B cell (primary cell): ENCODE measurements around the gene FNDC5. TPM values are rescaled to one million over a fixed set of nuclear protein-coding genes. Genes with fewer than 3 reads are reported as not detected.
A peak's percentile ranks its signal among the peaks of the same experiment; 100 is the strongest.

Experiments
- ATAC-seq: fragments of 200-7000 bp; cut with Tn5 transposase; one replicate; pipeline ENCODE4 v1.10.0; 2021; ENCODE audit warnings: low read depth, mild to moderate bottlenecking, moderate number of reproducible peaks, moderate library complexity
- CTCF ChIA-PET: fragments of 350-600 bp; sonication (Branson Sonifier 250); formaldehyde crosslinking; loops from one replicate; lab custom pipeline; 2021; ENCODE audit warnings: antibody characterized with exemption, inconsistent platforms; lab: Charles Lee
- POLR2A ChIA-PET: fragments of 350-600 bp; sonication (Branson Sonifier 250); formaldehyde crosslinking; loops from one replicate; lab custom pipeline; 2021; ENCODE audit warnings: antibody characterized with exemption; lab: Charles Lee
- DNase-seq: peaks from one replicate; pipeline ENCODE4 v3.0.0; 2013
- H2AFZ ChIP-seq: 2 replicates; pipeline ENCODE4 v1.6.1; 2012; ENCODE audit warnings: mild to moderate bottlenecking, low read depth, low read length; ENCODE audit not compliant: insufficient read depth, poor library complexity, severe bottlenecking
- H3K27ac ChIP-seq, 2 donors: 1 replicate in 1 of 2; 2 replicates in 1 of 2; pipeline ENCODE4 v1.5.1; 2012 to 2013; ENCODE audit warnings: low read length in 2 of 2, mild to moderate bottlenecking in 2 of 2, moderate library complexity in 1 of 2
- H3K27me3 ChIP-seq, 4 experiments: fragments of 200-600 bp in 1 of 4; sonication (generic) in 1 of 4; replicated peaks in 1 of 4; 1 replicate in 2 of 4; 2 replicates in 2 of 4; pipeline versions ENCODE4 v1.6.1 to v1.7.0; 2013 to 2016; ENCODE audit warnings: low read length in 3 of 4, mild to moderate bottlenecking in 2 of 4, mixed read lengths in 1 of 4, moderate library complexity in 1 of 4; ENCODE audit not compliant: insufficient read depth in 4 of 4, control insufficient read depth in 3 of 4; ENCODE audit errors: control extremely low read depth in 1 of 4
- H3K36me3 ChIP-seq, 2 experiments: replicated peaks in 1 of 2; 1 replicate in 1 of 2; 2 replicates in 1 of 2; pipeline versions ENCODE4 v1.6.1 to v1.7.1; 2013; ENCODE audit warnings: low read length in 1 of 2; ENCODE audit not compliant: insufficient read depth in 2 of 2, control insufficient read depth in 1 of 2; ENCODE audit errors: control extremely low read depth in 1 of 2, extremely low read depth in 1 of 2
- H3K4me1 ChIP-seq, 2 donors: fragments of 200-600 bp in 1 of 2; sonication (generic) in 1 of 2; 1 replicate in 1 of 2; 2 replicates in 1 of 2; pipeline versions ENCODE4 v1.5.1 to v1.6.1; 2013 to 2017; ENCODE audit warnings: low read length in 2 of 2; ENCODE audit not compliant: control insufficient read depth in 2 of 2, insufficient read depth in 2 of 2
- H3K4me2 ChIP-seq: replicated peaks from 2 replicates; pipeline ENCODE3; 2012; ENCODE audit warnings: mild to moderate bottlenecking, low read depth, low read length; ENCODE audit not compliant: poor library complexity, severe bottlenecking
- H3K4me3 ChIP-seq, 5 experiments: fragments of 200-600 bp in 1 of 5; sonication (generic) in 1 of 5; 1 replicate in 3 of 5; 2 replicates in 2 of 5; pipeline versions ENCODE4 v1.5.1 to v1.7.0; 2011 to 2016; ENCODE audit warnings: low read length in 4 of 5, mild to moderate bottlenecking in 4 of 5, low read depth in 2 of 5, control low read depth in 1 of 5, moderate library complexity in 1 of 5; ENCODE audit not compliant: insufficient read depth in 1 of 5; ENCODE audit errors: control extremely low read depth in 1 of 5, extremely low read depth in 1 of 5
- H3K79me2 ChIP-seq: fragments of 200-600 bp; sonication (generic); one replicate; pipeline ENCODE4 v1.6.0; 2016; ENCODE audit warnings: low read length; ENCODE audit not compliant: control insufficient read depth, insufficient read depth
- H3K9ac ChIP-seq: fragments of 200-600 bp; sonication (generic); 2 replicates; pipeline ENCODE4 v1.6.1; 2017; ENCODE audit warnings: mild to moderate bottlenecking, low read length, moderate library complexity
- H3K9me3 ChIP-seq, 3 donors: one replicate each; pipeline versions ENCODE4 v1.6.1 to v1.7.1; 2013; ENCODE audit warnings: low read length in 2 of 3; ENCODE audit not compliant: control insufficient read depth in 2 of 3, insufficient read depth in 1 of 3; ENCODE audit errors: control extremely low read depth in 1 of 3
- H4K20me1 ChIP-seq: 2 replicates; pipeline ENCODE4 v1.6.0; 2012; ENCODE audit warnings: mild to moderate bottlenecking, low read length; ENCODE audit not compliant: insufficient read depth, control insufficient read depth, poor library complexity, severe bottlenecking
- H3K27ac Mint-ChIP-seq: one replicate; pipeline ENCODE4 v1.8.0; 2021; ENCODE audit warnings: mixed read lengths
- H3K27me3 Mint-ChIP-seq: one replicate; pipeline ENCODE4 v1.8.0; 2021; ENCODE audit warnings: mixed read lengths
- H3K4me1 Mint-ChIP-seq: one replicate; pipeline ENCODE4 v1.8.0; 2021; ENCODE audit warnings: mixed read lengths
- H3K4me3 Mint-ChIP-seq: one replicate; pipeline ENCODE4 v1.8.0; 2021; ENCODE audit warnings: mixed read lengths
- H3K9me3 Mint-ChIP-seq: one replicate; pipeline ENCODE4 v1.8.0; 2022; ENCODE audit warnings: mixed read lengths; ENCODE audit not compliant: insufficient read depth
- EZH2 ChIP-seq: IDR thresholded peaks from 2 replicates; pipeline ENCODE4 v1.6.1; 2012; ENCODE audit warnings: borderline replicate concordance, low read depth, mild to moderate bottlenecking, moderate library complexity, low read length; ENCODE audit not compliant: insufficient read depth, poor library complexity, severe bottlenecking
- WGBS: methylation state at CpG from one replicate; pipeline ENCODE4 v1.1.5; 2013; ENCODE audit warnings: missing lambda C conversion rate; ENCODE audit not compliant: insufficient coverage; 5-methylcytosine and 5-hydroxymethylcytosine counted together
- intact Hi-C: fragments of 100-400 bp; cut with micrococcal nuclease; formaldehyde crosslinking; loops from one replicate; pipeline ENCODE4 v1.10.0; 2022
- polyA plus RNA-seq: library from polyadenylated mRNA; depleted of rRNA; stranded (reverse); fragments of >200 nt; gene quantifications from 2 replicates; pipeline ENCODE4 v1.2.3, GENCODE V29; 2012
- total RNA-seq, 2 donors: library from RNA; stranded (reverse); fragments of 120-200 nt in 1 of 2; gene quantifications; 1 replicate in 1 of 2; 2 replicates in 1 of 2; pipeline versions ENCODE4 v1.2.3 to v1.2.4, GENCODE V29; 2013 to 2022
- TF ChIP-seq, protein P1 (sequence below): fragments of 200-600 bp; IDR thresholded peaks from one replicate; pipeline ENCODE4 v1.8.0; 2022; ENCODE audit warnings: antibody characterized with exemption, mild to moderate bottlenecking

FNDC5 gene
- total and polyA plus RNA-seq, 2 donors (not counting 1 experiment from before 2014, with no cell fraction given), result 0.76 to 2.1 TPM

DNA sequence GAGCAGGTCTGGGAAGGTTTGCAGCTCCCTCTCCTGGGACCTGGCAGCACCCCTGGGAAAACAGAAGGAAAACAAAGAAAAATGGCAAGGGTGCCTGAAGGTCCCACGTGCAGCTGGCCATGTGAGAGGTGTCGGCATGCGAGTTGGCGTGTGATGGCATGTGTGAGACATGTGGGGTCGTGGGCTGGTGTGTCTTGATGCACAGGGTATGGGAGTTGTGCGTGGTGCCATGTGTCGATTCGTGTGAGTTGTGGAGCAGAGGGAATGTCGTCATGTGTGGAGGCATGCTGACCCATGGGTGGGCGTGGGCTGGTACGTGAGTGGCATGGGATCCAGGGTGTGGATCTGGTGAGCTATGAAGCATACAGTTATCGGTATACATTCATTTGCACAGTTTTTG is 16.9 kb upstream of the FNDC5 start:
- Mint-ChIP-seq H3K9me3 (no peaks in the 10 kb centered on the region), H3K27ac (no peak overlapping the region), H3K27me3 (peaks cover 74% of the 10 kb centered on the region), H3K4me3 (no peak overlapping the region), H3K4me1 (peaks cover 17% of the 10 kb centered on the region)
- 84% methylated on average over 8 of the region's 12 CpGs for WGBS
- POLR2A ChIA-PET, result no interaction called here
- CTCF ChIA-PET, result interaction anchor here (2.5 kb wide), 1 partner anchor 12 kb away, joined by 8 read pairs; no protein-coding TSS in a partner anchor
- Histone ChIP-seq H3K4me2 (no peak overlapping the region), H3K79me2 (no peaks in the 10 kb centered on the region), H3K27me3 (peaks cover 0 to 76% (median 38%) of the 10 kb centered on the region in 4 experiments), H3K9ac (no peak overlapping the region), H3K27ac (no peak overlapping the region), H2AFZ (no peak overlapping the region), H3K4me3 (no peak overlapping the region), H3K36me3 (no peaks in the 10 kb centered on the region), H3K9me3 (peaks cover 0 to 15% (median 0%) of the 10 kb centered on the region in 3 donors), H3K4me1 (peaks cover 11 to 13% of the 10 kb centered on the region in 2 donors), H4K20me1 (no peaks in the 10 kb centered on the region)
- DNase-seq (no peak), ATAC-seq (no peak)
- intact Hi-C loops, result no loop called here
- TF ChIP-seq EZH2, result no peak
- TF ChIP-seq, protein P1, sequence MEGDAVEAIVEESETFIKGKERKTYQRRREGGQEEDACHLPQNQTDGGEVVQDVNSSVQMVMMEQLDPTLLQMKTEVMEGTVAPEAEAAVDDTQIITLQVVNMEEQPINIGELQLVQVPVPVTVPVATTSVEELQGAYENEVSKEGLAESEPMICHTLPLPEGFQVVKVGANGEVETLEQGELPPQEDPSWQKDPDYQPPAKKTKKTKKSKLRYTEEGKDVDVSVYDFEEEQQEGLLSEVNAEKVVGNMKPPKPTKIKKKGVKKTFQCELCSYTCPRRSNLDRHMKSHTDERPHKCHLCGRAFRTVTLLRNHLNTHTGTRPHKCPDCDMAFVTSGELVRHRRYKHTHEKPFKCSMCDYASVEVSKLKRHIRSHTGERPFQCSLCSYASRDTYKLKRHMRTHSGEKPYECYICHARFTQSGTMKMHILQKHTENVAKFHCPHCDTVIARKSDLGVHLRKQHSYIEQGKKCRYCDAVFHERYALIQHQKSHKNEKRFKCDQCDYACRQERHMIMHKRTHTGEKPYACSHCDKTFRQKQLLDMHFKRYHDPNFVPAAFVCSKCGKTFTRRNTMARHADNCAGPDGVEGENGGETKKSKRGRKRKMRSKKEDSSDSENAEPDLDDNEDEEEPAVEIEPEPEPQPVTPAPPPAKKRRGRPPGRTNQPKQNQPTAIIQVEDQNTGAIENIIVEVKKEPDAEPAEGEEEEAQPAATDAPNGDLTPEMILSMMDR, result no peak

- Histone ChIP-seq H2AFZ (no peak overlapping the region), H3K27ac (no peak overlapping the region), H3K9me3 (peaks cover 0 to 8% (median 0%) of the 10 kb centered on the region in 3 donors), H3K4me2 (peak overlapping the region; percentile 38), H3K9ac (no peak overlapping the region), H3K36me3 (no peaks in the 10 kb centered on the region), H3K4me3 (no peak overlapping the region), H3K4me1 (peaks cover 6 to 7% of the 10 kb centered on the region in 2 donors), H3K27me3 (peaks cover 0 to 72% (median 31%) of the 10 kb centered on the region in 4 experiments), H4K20me1 (no peaks in the 10 kb centered on the region), H3K79me2 (no peaks in the 10 kb centered on the region)
- no peak for TF ChIP-seq EZH2
- TF ChIP-seq, protein P1, result no peak
- no peak for ATAC-seq
- ChIA-PET POLR2A (no interaction called here), CTCF (interaction anchor here (2.5 kb wide), 1 partner anchor 11 kb away, joined by 8 read pairs; no protein-coding TSS in a partner anchor)
- intact Hi-C loops, result no loop called here
- H3K4me1 Mint-ChIP-seq, result peaks cover 11% of the 10 kb centered on the region
- no peak overlapping the region for H3K27ac Mint-ChIP-seq
- peaks cover 67% of the 10 kb centered on the region for H3K27me3 Mint-ChIP-seq
- WGBS, result 51% methylated on average over 14 of the region's 19 CpGs
- H3K4me3 Mint-ChIP-seq, result no peak overlapping the region
- peak; percentile 8 for DNase-seq
- H3K9me3 Mint-ChIP-seq, result no peaks in the 10 kb centered on the region
These were observed 16.2 kb upstream of the FNDC5 start for GRCh38 chr1:32886828-32887414.
